Colonic mucosa (tissue), 4 donors: ENCODE data around the gene C3orf22. TPM values are rescaled to one million over a fixed set of nuclear protein-coding genes. Genes with fewer than 3 reads are reported as not detected.

Experiments used
- DNase-seq: peaks from one replicate; pipeline ENCODE4 v3.0.0-alpha.2; 2020
- H3K27ac ChIP-seq: fragments of 200-600 bp; one replicate; pipeline ENCODE4 v1.8.0; 2021
- H3K27me3 ChIP-seq: fragments of 200-600 bp; one replicate; pipeline ENCODE4 v1.8.0; 2021
- H3K36me3 ChIP-seq: fragments of 200-600 bp; one replicate; pipeline ENCODE4 v1.8.0; 2021
- H3K4me1 ChIP-seq: fragments of 200-600 bp; one replicate; pipeline ENCODE4 v1.8.0; 2021; ENCODE audit warnings: mild to moderate bottlenecking
- H3K4me3 ChIP-seq: fragments of 200-600 bp; one replicate; pipeline ENCODE4 v1.8.0; 2021
- H3K9ac ChIP-seq, 2 donors: one replicate each; pipeline ENCODE4 v1.7.0; 2013; ENCODE audit warnings: control low read depth in 2 of 2, low read depth in 2 of 2, low read length in 2 of 2
- H3K9me3 ChIP-seq: fragments of 200-600 bp; one replicate; pipeline ENCODE4 v1.8.0; 2021
- intact Hi-C: fragments of 100-400 bp; cut with DNase I; formaldehyde crosslinking; loops from one replicate; pipeline ENCODE4 v1.14.1; 2022
- total RNA-seq, 2 donors: library from RNA; stranded (reverse); fragmentation: NEBNext Ultra II Directional in 1 of 2; extraction: Animal tissue kit (Norgen Biotek cat#: 25700) in 1 of 2; gene quantifications; one replicate each; pipeline ENCODE4 v1.2.1, GENCODE V29; 2021
- TF ChIP-seq, protein P1 (sequence below): fragments of 200-600 bp; IDR thresholded peaks from one replicate; pipeline ENCODE4 v1.8.0; 2022; ENCODE audit warnings: antibody characterized with exemption, mild to moderate bottlenecking
- donor health status: healthy.
- donor health status: DM: no; HTN: no; CAD: no.
- donor health status: DM: no; HTN: no; CAD: no.

Gene C3orf22
- total RNA-seq, 2 donors from 2014 or later = not detected

GRCh38 chr3:126511291-126511690 is 47.4 kb downstream of the C3orf22 start:
- TF ChIP-seq, protein P1, sequence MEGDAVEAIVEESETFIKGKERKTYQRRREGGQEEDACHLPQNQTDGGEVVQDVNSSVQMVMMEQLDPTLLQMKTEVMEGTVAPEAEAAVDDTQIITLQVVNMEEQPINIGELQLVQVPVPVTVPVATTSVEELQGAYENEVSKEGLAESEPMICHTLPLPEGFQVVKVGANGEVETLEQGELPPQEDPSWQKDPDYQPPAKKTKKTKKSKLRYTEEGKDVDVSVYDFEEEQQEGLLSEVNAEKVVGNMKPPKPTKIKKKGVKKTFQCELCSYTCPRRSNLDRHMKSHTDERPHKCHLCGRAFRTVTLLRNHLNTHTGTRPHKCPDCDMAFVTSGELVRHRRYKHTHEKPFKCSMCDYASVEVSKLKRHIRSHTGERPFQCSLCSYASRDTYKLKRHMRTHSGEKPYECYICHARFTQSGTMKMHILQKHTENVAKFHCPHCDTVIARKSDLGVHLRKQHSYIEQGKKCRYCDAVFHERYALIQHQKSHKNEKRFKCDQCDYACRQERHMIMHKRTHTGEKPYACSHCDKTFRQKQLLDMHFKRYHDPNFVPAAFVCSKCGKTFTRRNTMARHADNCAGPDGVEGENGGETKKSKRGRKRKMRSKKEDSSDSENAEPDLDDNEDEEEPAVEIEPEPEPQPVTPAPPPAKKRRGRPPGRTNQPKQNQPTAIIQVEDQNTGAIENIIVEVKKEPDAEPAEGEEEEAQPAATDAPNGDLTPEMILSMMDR = no peak
- DNase-seq = no peak
- Histone ChIP-seq H3K9ac (no peak overlapping the region), H3K9me3 (no peaks in the 10 kb centered on the region), H3K27ac (no peak overlapping the region), H3K36me3 (no peaks in the 10 kb centered on the region), H3K4me1 (no peaks in the 10 kb centered on the region), H3K4me3 (no peak overlapping the region), H3K27me3 (no peaks in the 10 kb centered on the region)
- intact Hi-C loops = no loop called here

- no peaks in the 10 kb centered on the region for H3K27me3 ChIP-seq
- no peak overlapping the region for H3K4me3 ChIP-seq
- no peaks in the 10 kb centered on the region for H3K9me3 ChIP-seq
- intact Hi-C loops = no loop called here
- no peak overlapping the region for H3K9ac ChIP-seq
- H3K36me3 ChIP-seq = no peaks in the 10 kb centered on the region
- H3K27ac ChIP-seq = no peak overlapping the region
- TF ChIP-seq, protein P1 = no peak
- H3K4me1 ChIP-seq = no peaks in the 10 kb centered on the region
- no peak for DNase-seq
Measured at GRCh38 chr3:126510308-126510910, 48.3 kb downstream of the C3orf22 start.

DNA sequence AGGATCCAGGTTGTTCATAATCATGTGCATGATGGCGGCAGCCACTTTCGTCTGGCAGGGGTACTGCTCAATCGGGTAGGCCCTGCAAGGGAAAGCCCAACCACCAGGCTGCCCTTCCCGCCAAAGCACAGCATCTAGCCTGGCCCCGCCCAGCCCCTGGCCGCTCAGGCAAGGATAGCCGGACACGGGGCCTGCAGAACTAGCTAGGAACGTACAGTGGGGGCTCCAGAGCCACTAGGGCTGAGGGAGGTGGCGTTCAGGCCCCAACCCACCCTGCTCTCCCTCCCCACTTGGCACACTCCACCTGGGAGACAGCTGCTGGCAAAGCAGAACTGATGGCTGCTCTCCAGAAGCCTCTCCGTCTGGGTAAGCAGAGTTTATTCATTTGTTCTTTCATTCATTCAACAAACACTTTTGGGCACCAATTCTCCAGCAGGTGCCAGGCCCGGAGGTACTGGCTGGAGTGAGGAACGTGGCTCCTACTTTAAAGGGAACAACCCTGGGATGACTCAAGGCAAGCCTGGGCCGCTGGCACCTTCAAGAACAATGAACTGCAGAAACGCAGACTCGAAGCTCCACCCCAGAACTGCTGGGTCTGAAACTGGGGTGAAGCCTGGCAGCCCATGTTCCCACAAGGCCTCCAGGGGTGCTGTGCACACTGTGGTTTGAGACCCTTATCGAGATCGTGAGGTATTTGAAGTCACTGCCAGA is 49.0 kb downstream of the C3orf22 start:
- Histone ChIP-seq H3K36me3 (no peaks in the 10 kb centered on the region), H3K4me1 (no peaks in the 10 kb centered on the region), H3K27ac (no peak overlapping the region), H3K27me3 (no peaks in the 10 kb centered on the region), H3K4me3 (no peak overlapping the region), H3K9ac (no peak overlapping the region), H3K9me3 (no peaks in the 10 kb centered on the region)
- intact Hi-C loops = no loop called here
- TF ChIP-seq, protein P1 = no peak
- DNase-seq = no peak

- H3K27me3 ChIP-seq = no peaks in the 10 kb centered on the region
- TF ChIP-seq, protein P1 = no peak
Measured at GRCh38 chr3:126508564-126508964, 50.2 kb downstream of the C3orf22 start.

GRCh38 chr3:126507886-126508285 is 50.8 kb downstream of the C3orf22 start:
- intact Hi-C loops = no loop called here
- no peaks in the 10 kb centered on the region for H3K36me3 ChIP-seq
- no peak overlapping the region for H3K9ac ChIP-seq
- H3K4me3 ChIP-seq = no peak overlapping the region
- no peak for DNase-seq
- H3K27ac ChIP-seq = no peak overlapping the region
- TF ChIP-seq, protein P1 = no peak
- H3K27me3 ChIP-seq = no peaks in the 10 kb centered on the region
- no peaks in the 10 kb centered on the region for H3K9me3 ChIP-seq
- H3K4me1 ChIP-seq = no peaks in the 10 kb centered on the region

More at GRCh38 chr3:126508564-126508964, 50.2 kb downstream of the C3orf22 start:
- H3K4me3 ChIP-seq = no peak overlapping the region
- H3K9ac ChIP-seq = no peak overlapping the region
- DNase-seq = no peak
- no peaks in the 10 kb centered on the region for H3K36me3 ChIP-seq
- intact Hi-C loops = no loop called here
- no peak overlapping the region for H3K27ac ChIP-seq
- no peaks in the 10 kb centered on the region for H3K9me3 ChIP-seq
- H3K4me1 ChIP-seq = no peaks in the 10 kb centered on the region
